GF-D8 (cell line): ENCODE results near the gene TULP1.

Experiments used
- DNase-seq: peaks from one replicate; lab custom pipeline; 2025; lab: John Stamatoyannopoulos, UW

The TULP1 gene

DNA sequence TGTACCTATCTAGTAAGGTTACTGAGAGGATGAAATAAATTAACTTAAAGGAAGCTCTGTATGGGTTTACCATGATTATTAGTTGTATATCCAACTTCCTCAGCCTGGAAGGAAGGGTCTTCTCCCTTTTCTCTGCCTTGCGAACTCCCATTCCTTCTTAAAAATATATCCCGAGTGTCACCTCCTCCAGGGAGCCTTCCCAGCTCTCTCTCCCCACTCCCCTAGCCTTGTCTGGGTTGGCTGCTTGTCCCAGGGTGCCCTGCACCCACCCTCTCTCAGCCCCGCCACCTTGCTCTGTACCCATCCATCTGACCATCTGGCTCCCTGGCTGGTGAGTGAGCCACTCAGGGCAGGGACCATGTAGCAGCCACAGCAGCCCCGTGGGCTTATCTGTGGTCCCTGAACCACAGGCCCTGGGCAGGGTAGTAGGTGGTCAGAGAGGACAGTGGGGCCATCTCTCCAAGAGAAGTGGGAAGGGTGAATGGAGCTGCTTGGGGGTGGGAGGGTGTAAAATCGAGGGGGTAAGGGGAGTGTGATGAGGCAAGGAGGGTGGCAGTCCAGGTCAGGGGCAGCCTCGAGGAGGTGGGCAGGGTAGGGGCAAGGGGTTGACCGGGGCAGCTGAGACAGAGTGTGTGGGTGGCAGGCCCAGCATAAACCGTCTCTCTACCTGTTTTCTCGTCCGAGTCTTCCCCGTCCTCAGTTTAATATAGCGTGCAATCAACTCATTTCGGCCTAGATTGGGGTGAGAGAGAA lies 28.6 kb downstream of the TULP1 start:
- DNase-seq = no peak

DNA sequence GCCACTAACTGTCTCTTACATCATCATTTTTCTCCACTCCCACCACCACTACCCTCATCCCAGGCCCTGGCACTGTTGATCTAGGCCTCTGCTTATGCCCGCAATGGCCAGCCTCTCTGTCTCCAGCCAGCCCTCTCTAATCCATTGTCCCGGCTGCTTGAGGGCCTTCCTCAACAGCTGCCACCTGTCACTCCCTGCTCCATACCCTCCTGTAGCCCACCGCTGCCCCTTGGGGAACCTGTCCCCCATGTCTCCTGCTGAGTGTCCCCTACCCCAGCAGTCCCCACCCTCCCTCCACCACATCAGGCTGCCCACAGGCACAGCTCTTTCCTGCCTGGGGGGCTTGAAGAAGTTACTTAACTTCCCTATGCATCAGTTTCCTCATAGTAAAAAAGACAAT lies 29.2 kb downstream of the TULP1 start:
- DNase-seq = no peak

DNA sequence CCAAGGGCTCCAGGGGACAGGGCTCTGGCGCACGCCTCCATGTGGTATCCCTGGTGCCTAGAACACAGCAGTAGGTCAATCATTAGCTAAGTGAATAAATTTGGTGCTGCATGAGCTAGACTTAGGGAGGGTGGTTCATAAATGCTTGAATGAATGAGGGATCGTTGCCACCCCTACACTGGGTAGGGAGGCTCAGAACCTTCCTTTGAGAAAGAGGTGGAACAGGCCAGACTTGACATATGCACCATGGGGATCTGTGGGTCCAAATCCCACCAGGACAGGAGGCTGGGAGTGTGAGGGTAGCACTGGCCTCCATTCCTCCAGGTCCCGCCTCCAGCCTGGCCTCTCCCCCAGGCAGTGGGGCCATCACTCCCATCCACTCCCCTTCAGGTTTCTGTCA lies 29.6 kb downstream of the TULP1 start:
- no peak for DNase-seq

DNA sequence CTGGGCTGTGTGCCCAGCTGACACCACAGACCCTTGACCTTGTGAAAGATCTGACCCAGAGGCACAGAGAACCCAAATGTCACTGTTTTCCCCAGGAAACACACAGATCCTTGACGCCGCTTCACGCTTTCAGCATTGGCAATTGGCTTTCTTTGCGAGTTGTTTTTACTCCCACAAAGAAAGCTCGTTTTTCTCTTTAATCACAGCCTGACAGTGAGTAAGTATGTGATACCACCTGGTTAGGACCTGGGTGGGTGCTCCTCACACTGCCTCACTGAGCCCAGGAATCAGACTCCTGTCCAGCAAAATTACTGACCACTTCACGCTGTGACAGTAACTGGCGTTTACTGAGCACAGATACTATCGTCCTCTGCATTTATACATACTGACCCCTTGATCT lies 31.5 kb downstream of the TULP1 start:
- no peak for DNase-seq

DNA sequence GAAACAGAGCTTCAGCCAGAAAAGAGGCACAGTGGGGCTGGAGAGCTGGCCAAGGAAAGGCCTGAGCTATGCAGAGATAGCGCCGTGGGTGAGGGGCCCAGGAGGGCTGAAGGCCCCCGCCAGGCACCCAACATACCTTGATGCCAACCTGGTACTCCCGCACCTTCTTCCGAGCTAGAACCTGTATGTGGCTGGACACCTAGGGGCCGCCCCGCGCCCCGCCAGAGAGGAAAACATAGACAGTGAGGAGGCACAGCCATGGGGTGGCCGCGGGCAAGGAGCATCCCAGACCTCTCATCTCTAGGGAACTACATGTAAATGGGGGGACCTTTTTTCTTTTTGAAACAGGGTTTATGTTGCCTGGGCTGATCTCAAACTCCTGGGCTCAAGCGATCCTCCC lies 32.5 kb downstream of the TULP1 start:
- no peak for DNase-seq

DNA sequence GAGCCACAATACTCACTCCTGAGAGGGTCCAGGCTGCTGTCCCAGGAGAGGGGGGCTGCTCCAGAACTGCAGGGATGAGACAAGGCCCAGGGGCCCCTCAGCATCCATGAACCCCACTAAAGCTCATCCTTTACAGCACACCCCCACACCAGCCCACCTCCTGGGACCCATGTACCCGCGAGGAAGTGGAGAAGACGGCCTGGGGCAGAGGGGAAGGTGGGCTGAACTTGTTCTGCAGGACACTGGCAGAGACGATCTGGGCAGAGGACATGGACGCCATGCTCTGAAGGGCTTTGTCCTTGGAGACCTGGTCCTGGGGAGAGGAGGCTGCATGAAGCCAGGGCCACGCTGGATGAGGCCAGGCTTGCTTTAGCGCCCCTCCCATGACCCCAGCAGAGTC lies 34.4 kb downstream of the TULP1 start:
- DNase-seq = no peak

DNA sequence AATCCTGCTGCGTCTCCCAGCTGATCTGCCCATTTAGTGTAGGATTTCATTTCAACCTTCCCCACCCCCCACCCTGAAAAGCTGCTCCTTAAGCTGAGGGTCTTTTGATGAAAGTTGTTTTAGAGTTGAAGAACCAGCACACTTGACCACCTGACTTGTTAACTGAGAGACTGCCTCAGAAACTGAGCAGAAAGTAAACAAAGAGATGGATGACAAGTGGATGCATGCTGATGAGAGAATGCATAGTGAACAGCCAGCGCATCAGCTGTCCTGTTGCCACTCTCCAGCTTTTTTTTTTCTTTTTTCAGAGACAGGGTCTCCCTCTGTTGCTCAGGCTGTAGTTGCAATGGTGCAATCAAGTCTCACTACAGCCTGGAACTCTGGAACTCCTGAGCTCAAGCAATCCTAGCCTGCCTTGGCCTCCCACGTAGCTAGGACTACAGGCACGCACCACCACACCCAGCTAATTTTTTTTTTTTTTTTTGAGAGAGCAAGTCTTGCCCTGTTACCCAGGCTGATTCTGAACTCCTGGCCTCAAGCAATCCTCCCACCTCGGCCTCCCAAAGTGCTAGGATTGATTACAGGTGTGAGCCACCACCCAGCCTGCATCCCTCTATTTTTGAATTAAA lies 35.0 kb downstream of the TULP1 start:
- DNase-seq = no peak

DNA sequence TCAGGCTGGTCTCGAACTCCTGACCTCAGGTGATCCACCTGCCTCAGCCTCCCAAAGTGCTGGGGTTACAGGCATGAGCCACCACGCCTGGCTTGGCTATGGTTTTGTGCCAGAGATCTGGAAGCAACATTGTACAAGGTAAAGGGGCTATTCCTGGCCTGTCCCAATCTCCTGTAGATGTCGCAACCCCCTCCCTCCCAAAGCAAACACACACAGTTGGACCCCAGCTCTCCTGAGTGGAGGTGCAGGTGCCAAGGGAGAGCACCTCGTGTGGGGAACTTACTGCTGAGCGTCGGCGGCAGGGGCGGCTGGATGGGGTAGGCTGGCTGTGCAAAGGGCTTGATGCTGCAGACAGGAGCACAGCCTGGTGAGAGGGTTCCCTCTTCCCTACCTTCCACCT lies 35.7 kb downstream of the TULP1 start:
- DNase-seq = no peak

DNA sequence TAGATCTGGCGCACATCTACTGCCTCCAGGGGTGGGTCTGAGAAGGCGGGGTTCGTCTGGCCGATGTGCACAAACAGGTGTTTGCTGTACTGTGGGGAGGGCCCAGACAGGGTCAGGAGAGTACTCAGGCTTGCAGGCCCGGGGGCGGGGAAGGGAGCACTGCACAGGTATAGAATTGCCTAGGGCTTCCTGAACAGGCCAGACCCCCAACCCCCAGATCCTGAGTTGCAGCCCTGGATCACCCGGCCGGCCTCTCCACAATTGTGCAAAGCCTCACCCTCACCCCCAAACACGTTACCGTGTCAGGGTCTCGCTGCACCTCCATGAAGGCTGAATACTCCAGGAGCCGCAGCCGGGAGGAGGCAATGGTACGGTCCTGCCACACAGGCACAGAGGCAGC lies 36.7 kb downstream of the TULP1 start:
- no peak for DNase-seq

DNA sequence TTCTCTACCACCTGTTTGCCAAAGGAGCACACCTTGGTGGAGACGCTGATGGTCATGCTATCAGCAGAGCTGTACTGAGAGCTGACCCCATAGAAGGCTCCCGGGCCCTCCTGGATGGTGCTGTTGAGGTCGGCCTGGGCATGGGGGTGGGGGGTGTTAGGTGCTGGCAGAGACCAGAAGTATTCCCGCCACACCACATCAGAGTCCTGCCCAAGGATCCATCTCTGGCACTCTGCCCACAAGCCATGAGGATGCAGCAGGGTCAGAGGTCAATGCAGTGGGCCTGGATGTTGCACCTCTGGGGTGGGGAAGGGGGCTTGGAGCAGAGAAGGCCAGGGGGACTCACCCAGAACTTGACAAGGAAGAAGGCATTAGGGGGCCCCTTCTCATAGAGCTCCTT lies 37.1 kb downstream of the TULP1 start:
- no peak for DNase-seq

DNA sequence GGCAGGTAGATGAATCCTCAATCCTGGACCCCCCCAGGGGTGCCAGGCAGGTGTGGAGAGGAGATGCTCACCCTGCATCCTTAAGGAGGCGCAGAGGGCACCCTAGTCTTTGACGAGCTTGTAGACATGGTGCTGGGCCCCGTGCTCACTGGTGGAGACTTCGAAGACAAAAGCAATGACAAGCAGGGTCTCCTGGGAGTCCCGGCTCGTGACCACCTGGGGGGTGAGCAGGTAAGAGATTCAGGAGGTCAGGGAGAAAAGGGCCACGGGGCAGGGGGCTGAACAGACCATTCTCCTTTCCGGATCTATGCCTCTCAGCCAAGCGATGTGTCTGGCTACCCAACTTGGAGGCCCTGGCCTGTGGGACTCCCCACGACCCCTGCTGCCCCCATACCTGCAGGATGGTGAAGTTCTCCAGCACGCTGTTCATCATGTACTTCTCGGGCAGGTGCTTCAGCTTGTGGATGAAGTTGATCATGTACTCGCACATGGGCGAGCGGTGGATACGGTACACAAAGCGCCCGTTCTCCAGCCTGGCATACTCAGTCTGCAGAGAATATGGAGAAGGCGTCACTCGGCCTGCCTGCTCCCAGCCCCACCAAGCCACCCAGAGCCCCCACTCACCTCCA lies 37.6 kb downstream of the TULP1 start:
- DNase-seq = no peak

DNA sequence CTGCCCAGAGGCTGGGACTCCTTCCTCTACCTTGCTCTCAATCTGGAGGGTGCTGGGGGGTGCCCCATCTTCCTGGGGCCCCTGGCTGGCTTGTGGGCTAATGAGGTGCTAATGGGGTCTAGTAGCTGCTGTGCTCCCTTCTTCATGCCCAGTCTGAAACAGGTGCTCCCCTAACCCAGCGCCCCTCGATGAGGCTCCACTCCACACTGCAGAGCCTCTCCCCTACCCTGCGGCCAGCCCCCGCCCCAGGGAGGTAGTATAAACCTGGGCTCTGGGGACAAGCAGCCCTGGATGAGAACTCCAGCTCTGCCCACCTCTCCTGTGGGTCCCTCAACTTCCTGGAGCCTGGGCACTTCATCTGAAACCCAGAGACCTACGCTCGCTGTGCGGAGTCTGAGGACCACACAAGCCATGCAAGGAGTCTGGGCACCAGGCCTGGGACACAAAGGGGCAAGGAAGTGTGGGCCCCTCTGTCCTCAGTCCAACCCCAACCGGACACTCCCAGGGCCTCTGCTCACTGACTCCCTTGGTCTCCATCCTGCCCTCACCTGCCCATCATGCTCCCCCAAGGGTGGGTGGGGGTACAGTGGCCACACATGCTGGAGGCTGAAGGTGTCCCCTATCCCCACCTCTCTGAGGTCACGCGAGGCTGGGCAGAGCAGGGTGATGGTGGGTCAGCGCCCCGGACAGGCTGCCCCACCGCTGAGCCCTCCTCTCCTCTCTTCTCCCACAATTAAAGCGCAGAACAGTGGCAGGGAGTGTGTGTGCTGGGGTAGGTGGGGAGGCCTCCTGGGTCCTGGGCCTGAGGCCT lies 38.4 kb downstream of the TULP1 start:
- DNase-seq = no peak

DNA sequence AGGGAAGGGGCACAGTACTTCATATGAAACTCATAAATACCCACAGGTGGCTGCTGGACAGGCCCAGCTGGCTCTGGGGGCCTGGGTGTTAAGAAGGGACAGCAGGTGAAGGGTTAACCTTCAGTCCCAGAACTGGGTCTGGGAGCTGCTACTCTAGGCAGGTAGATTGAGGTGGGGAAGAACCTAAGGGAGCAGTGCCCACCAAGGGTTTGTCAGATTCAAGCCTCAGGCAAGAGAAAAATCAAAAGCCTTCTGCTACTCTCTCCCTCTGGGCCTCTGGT lies 38.9 kb downstream of the TULP1 start:
- DNase-seq = no peak

DNA sequence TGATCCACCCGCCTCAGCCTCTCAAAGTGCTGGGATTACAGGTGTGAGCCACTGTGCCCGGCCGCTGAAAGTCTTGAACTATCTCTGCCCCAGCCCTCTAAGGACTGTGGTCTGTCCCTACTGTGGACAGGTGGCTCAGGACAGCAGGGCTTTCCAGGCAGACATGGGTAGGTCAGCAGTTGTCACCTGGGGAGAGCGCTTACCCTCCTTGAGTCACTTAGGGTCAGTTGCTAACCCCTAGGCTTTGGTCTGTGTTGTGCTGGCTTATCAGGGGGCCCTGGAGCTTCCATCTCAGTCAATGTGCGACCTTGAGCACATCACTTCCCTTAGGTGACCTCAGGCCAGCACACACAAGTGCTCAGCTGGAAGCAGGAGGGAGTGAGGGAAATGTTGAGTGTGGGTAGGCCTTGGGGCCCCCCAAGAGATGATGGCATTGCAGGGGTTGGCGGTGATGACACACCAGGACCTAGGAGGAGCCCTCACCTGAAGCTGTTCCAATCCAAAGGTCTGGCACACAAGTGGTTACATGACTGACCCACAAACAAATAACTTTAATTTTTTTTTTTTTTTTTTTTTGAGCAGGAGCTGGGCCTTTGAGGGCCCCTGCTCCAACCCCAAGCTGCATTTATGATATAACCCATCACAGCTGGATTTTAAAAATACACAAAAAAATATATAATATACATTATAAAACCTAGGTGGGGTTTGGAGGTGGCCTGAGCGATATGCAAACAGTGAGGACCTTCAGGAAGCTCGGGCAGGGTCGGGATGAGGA lies 39.4 kb downstream of the TULP1 start:
- DNase-seq = no peak

DNA sequence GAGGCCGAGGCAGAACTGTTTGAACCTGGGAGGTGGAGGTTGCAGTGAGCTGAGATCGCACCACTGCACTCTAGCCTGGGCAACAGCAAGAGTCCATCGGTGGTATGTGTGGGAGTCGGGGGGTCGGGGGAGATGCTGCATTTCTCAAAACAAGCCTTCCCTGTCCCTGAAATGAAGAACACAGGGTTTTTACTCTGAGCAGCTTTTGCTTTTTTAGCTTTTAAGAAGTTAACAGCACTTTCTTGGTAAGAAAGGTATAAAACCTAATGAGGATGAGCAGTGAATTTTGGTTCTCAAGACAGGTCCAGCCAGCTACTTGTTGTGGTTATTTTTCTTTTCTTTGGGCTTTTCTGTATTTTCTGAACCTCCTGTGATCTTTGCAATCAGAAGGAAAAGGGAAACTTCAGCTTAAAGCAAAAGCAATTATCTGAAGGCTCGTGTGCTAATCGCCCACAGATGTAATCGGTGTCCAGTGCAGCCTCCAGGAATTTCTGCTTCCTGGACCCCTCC lies 40.8 kb downstream of the TULP1 start:
- DNase-seq = no peak

DNA sequence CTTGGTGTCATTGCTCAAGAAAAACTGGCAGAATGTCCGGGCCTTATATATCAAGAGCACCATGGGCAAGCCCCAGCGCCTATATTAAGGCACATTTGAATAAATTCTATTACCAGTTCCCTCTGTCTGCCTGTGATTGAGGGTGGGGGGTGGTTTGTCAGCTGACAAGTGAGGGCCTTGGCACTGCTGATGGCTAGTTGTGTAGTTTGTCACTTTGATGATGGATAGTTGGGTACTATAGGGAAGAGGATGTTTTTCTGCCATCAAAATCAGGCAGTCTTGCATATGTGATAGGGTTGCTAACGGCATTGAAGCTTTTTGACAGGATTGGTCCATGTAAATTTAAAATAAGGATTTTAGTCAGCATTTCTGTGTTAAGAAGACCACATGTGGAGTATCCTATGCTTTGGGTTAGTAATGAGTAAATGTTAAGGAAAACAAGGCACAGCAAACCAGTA lies 42.0 kb downstream of the TULP1 start:
- DNase-seq = no peak

DNA sequence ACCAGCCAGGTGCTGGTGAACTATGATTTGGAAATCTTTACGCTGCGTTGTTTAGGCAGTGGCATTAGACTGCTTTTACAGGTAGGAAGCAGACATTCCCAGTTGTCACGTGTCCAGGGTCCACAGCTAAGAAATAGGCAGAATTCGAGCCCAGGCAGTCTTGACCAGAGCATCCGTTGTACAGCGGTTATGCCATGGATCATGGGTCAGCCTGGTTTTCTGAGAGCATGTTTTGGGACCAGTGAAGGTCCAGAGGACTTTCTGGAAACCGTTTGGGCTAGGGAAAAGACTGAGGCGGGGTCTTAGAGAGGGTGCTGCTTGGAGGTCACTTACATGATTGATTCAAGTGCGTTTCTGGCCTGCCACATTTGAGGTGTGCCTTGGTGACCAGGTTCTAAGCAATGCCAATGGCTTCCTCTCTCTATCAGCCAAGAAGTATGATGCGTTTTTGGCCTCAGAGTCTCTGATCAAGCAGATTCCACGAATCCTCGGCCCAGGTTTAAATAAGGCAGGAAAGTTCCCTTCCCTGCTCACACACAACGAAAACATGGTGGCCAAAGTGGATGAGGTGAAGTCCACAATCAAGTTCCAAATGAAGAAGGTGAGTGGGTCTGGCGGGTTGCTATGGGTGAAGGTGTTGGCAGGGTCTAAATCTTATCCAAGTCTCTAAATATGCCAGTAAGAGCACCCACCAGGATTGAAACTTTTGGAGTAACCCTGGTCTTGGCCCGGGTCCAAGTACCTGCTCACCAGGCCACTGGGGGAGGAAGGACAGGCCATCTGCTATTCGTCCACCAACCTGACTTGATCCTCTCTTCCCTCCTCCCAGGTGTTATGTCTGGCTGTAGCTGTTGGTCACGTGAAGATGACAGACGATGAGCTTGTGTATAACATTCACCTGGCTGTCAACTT lies 42.7 kb downstream of the TULP1 start:
- DNase-seq = no peak

DNA sequence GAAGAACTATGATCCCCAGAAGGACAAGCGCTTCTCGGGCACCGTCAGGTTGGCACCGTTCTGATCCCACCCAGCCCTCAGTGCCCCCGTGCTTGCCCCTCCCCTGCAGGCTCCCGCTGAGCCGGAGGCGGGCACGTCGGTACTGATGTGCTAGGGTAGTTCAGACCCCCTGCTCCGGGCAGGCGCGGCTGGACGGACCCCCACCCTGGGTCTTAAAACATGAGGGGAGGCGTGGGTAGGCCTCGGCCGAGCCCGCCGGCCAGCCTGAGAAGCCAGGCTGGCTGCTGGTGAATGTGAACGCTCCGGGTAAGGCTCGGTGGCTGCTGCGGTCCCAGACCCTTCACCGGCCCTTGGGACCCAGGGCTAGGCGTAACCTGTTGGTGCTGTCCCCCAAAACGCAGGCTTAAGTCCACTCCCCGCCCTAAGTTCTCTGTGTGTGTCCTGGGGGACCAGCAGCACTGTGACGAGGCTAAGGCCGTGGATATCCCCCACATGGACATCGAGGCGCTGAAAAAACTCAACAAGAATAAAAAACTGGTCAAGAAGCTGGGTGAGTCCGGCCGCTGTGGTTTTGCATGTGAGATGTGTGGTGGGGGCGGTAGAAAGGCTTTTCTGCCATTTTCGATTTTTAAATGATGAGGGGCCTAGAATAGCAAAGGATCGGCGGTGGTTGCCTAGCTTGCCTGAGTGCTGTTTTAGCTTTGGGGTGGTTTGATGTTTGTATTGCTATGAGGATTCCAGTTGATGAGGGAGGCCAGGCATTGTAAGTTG lies 43.5 kb downstream of the TULP1 start:
- DNase-seq = no peak

DNA sequence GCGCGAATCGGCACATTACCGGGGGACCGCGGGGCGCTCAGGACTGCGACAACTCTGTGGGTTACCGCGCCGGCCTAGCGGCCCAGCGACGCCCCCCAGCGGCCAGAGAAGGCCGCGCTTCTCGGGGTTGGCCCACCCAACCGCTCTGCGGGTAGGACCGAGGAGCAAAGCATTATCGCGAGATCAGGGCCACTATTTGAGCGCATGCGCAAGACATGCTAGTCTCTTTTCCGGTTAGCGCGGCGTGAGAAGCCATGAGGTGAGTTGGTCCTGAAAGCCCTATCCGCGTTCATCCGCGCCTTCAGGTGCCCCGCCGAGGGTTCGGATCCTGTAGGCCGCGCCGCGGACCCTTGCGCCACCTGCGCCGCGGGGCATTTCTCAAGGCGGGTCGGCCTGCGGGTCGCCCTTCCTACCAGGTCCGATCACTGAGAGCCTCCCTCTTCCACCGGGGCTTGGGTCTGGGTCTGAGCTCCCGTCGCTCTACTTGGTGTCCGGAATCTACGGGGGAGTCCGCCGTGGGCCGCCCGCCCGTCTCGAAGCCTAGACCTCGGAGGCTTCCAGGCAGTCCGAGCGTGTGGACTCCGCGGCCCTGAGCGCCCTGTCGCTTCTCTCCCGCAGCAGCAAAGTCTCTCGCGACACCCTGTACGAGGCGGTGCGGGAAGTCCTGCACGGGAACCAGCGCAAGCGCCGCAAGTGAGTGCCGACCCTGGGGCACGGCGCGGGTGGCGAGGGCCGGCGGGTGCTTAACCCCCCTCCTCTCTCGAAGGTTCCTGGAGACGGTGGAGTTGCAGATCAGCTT lies 44.3 kb downstream of the TULP1 start, which contains the start of gene RPL10A:
TSS of gene RPL10A (plus strand) at position 221 of the 799 bp plus-strand sequence. CDS start at position 255, 34 bp downstream.
- peak; percentile 90 for DNase-seq
